PC-9 (cell line): ENCODE data around the gene EIF4A3. TPM values are rescaled to one million over a fixed set of nuclear protein-coding genes. Genes with fewer than 3 reads are reported as not detected.

Experiments
- BruUV-seq: library from RNA; stranded (reverse); fragments of 400-500 nt; replicated peaks from 2 replicates; lab custom pipeline; 2021; lab: Mats Ljungman, UMichigan
- CTCF ChIA-PET: fragments of 300-600 bp; sonication (Branson Sonifier 250); formaldehyde crosslinking; loops from one replicate; lab custom pipeline; 2022; ENCODE audit warnings: antibody characterized with exemption; lab: Charles Lee
- POLR2A ChIA-PET: fragments of 300-600 bp; sonication (Branson Sonifier 250); formaldehyde crosslinking; loops from one replicate; lab custom pipeline; 2022; ENCODE audit warnings: antibody characterized with exemption; ENCODE audit not compliant: unreplicated experiment; lab: Charles Lee
- DNase-seq, 2 experiments: peaks; one replicate each; pipeline versions ENCODE4 v3.0.0 to v3.0.0-alpha.2; 2015 to 2022; ENCODE audit warnings: mixed read lengths in 1 of 2
- H2AFZ ChIP-seq: fragments of 200-600 bp; sonication (generic); 2 replicates; pipeline ENCODE4 v1.8.1; 2017; ENCODE audit warnings: antibody characterized with exemption
- H3F3A ChIP-seq: fragments of 200-600 bp; sonication (generic); 2 replicates; pipeline ENCODE4 v1.8.1; 2017; ENCODE audit warnings: antibody characterized with exemption, mild to moderate bottlenecking, low read depth; ENCODE audit not compliant: insufficient read depth
- H3K27ac ChIP-seq: fragments of 200-600 bp; sonication (generic); 2 replicates; pipeline ENCODE4 v1.6.1; 2016; ENCODE audit warnings: mixed run types
- H3K27me3 ChIP-seq: fragments of 200-600 bp; sonication (generic); 2 replicates; pipeline ENCODE4 v1.6.1; 2016; ENCODE audit warnings: low read depth, mixed run types; ENCODE audit not compliant: insufficient read depth
- H3K36me3 ChIP-seq: fragments of 200-600 bp; sonication (generic); 2 replicates; pipeline ENCODE4 v1.6.1; 2016; ENCODE audit warnings: low read depth, mixed run types
- H3K4me1 ChIP-seq: fragments of 200-600 bp; sonication (generic); replicated peaks from 2 replicates; pipeline ENCODE4 v1.6.1; 2016; ENCODE audit warnings: mixed run types; ENCODE audit not compliant: insufficient read depth
- H3K4me2 ChIP-seq: fragments of 200-600 bp; sonication (generic); 2 replicates; pipeline ENCODE4 v1.6.1; 2017; ENCODE audit warnings: mixed run types
- H3K4me3 ChIP-seq: fragments of 200-600 bp; sonication (generic); 2 replicates; pipeline ENCODE4 v1.6.1; 2016; ENCODE audit warnings: mixed run types
- H3K79me2 ChIP-seq: fragments of 200-600 bp; sonication (generic); 2 replicates; pipeline ENCODE4 v1.6.1; 2017; ENCODE audit warnings: low read depth, mixed run types
- H3K9me2 ChIP-seq: fragments of 200-600 bp; sonication (generic); 2 replicates; pipeline ENCODE4 v1.8.1; 2017; ENCODE audit warnings: mild to moderate bottlenecking; ENCODE audit not compliant: insufficient read depth
- H3K9me3 ChIP-seq: fragments of 200-600 bp; sonication (generic); 2 replicates; pipeline ENCODE4 v1.8.1; 2016; ENCODE audit warnings: low read depth; ENCODE audit not compliant: insufficient read depth
- H4K20me1 ChIP-seq: fragments of 200-600 bp; sonication (generic); 2 replicates; pipeline ENCODE4 v1.8.1; 2017; ENCODE audit not compliant: insufficient read depth
- EZH2 ChIP-seq: fragments of 200-600 bp; sonication (generic); IDR thresholded peaks from 2 replicates; pipeline ENCODE4 v1.8.0; 2017; ENCODE audit warnings: antibody characterized with exemption, low read depth
- intact Hi-C: fragments of 100-400 bp; cut with micrococcal nuclease; formaldehyde crosslinking; loops from one replicate; pipeline ENCODE4 v1.10.0; 2022; ENCODE audit not compliant: unreplicated experiment
- total RNA-seq: library from RNA; stranded (reverse); gene quantifications from 2 replicates; pipeline ENCODE4 v1.2.3, GENCODE V29; 2021
- TF ChIP-seq, protein P1 (sequence below): fragments of 200-600 bp; sonication (generic); conservative IDR thresholded peaks from 2 replicates; pipeline ENCODE4 v1.6.1; 2017; ENCODE audit warnings: mixed run types, antibody characterized with exemption, mild to moderate bottlenecking, moderate library complexity

The EIF4A3 gene
- total RNA-seq, 1 experiment from 2014 or later: 114 TPM

- no peak overlapping the region for H2AFZ ChIP-seq
- peak in 1 of 2 experiments; percentile 59 for DNase-seq
- H3K27ac ChIP-seq: no peak overlapping the region
- no peaks in the 10 kb centered on the region for H3F3A ChIP-seq
- no peak overlapping the region for H3K4me3 ChIP-seq
- TF ChIP-seq, protein P1, sequence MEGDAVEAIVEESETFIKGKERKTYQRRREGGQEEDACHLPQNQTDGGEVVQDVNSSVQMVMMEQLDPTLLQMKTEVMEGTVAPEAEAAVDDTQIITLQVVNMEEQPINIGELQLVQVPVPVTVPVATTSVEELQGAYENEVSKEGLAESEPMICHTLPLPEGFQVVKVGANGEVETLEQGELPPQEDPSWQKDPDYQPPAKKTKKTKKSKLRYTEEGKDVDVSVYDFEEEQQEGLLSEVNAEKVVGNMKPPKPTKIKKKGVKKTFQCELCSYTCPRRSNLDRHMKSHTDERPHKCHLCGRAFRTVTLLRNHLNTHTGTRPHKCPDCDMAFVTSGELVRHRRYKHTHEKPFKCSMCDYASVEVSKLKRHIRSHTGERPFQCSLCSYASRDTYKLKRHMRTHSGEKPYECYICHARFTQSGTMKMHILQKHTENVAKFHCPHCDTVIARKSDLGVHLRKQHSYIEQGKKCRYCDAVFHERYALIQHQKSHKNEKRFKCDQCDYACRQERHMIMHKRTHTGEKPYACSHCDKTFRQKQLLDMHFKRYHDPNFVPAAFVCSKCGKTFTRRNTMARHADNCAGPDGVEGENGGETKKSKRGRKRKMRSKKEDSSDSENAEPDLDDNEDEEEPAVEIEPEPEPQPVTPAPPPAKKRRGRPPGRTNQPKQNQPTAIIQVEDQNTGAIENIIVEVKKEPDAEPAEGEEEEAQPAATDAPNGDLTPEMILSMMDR: no peak
- no peak for TF ChIP-seq EZH2
- H3K4me2 ChIP-seq: peak overlapping the region; percentile 34
- H3K9me3 ChIP-seq: no peaks in the 10 kb centered on the region
- H4K20me1 ChIP-seq: no peaks in the 10 kb centered on the region
- no peaks in the 10 kb centered on the region for H3K27me3 ChIP-seq
- no peaks in the 10 kb centered on the region for H3K9me2 ChIP-seq
- H3K4me1 ChIP-seq: no peaks in the 10 kb centered on the region
- BruUV-seq: no TSS peak
- intact Hi-C loops: no loop called here
- H3K36me3 ChIP-seq: no peaks in the 10 kb centered on the region
- ChIA-PET CTCF (interaction anchor here (0.6 to 1.1 kb wide), 2 partner anchors 41 to 181 kb away, joined by 3 to 4 read pairs; no protein-coding TSS in a partner anchor), POLR2A (interaction anchor here (0.6 kb wide), 2 partner anchors 12 to 1450 kb away, joined by 7 read pairs; no protein-coding TSS in a partner anchor)
- no peaks in the 10 kb centered on the region for H3K79me2 ChIP-seq
These were observed 40.6 kb upstream of the EIF4A3 start for GRCh38 chr17:80187515-80187941.

GRCh38 chr17:80187090-80187489 is 40.2 kb upstream of the EIF4A3 start:
- no peaks in the 10 kb centered on the region for H3K79me2 ChIP-seq
- no peaks in the 10 kb centered on the region for H3K9me2 ChIP-seq
- TF ChIP-seq, protein P1: no peak
- no peak for TF ChIP-seq EZH2
- H3K36me3 ChIP-seq: no peaks in the 10 kb centered on the region
- no peak for DNase-seq
- no peaks in the 10 kb centered on the region for H4K20me1 ChIP-seq
- H3K4me1 ChIP-seq: no peaks in the 10 kb centered on the region
- H3F3A ChIP-seq: no peaks in the 10 kb centered on the region
- H2AFZ ChIP-seq: no peak overlapping the region
- H3K4me2 ChIP-seq: peak overlapping the region; percentile 34
- H3K9me3 ChIP-seq: no peaks in the 10 kb centered on the region
- H3K27ac ChIP-seq: no peak overlapping the region
- no peak overlapping the region for H3K4me3 ChIP-seq
- intact Hi-C loops: no loop called here
- CTCF ChIA-PET: interaction anchor here (0.6 to 1.1 kb wide), 2 partner anchors 41 to 181 kb away, joined by 3 to 4 read pairs; no protein-coding TSS in a partner anchor
- no TSS peak for BruUV-seq
- no peaks in the 10 kb centered on the region for H3K27me3 ChIP-seq
- POLR2A ChIA-PET: interaction anchor here (0.6 kb wide), 2 partner anchors 12 to 1450 kb away, joined by 7 read pairs; no protein-coding TSS in a partner anchor

DNA sequence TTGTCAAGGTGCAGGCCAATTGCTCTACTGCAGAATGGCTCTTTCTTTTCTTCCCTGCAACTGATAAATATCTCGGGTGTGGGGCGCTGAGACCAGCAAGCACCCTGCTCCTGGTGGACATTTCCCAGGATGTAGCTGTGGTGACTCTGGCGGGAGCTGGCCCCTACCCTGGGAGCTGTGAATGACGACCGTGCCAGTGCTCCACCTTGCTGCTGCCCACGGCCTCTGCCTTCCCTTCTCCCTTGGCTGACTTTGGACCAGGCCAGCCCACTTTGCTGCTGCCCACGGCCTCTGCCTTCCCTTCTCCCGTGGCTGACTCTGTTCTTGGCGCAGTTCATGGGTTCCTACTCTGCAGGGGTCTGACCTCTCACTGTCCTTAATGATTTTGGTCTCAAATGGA is 39.0 kb upstream of the EIF4A3 start:
- Histone ChIP-seq H3K9me2 (no peaks in the 10 kb centered on the region), H3K79me2 (no peaks in the 10 kb centered on the region), H3K36me3 (no peaks in the 10 kb centered on the region), H3K27me3 (no peaks in the 10 kb centered on the region), H3K27ac (no peak overlapping the region), H3K4me3 (no peak overlapping the region), H2AFZ (no peak overlapping the region), H3K4me2 (no peak overlapping the region), H4K20me1 (no peaks in the 10 kb centered on the region), H3F3A (no peaks in the 10 kb centered on the region), H3K4me1 (no peaks in the 10 kb centered on the region), H3K9me3 (no peaks in the 10 kb centered on the region)
- POLR2A ChIA-PET: no interaction called here
- DNase-seq: no peak
- intact Hi-C loops: no loop called here
- TF ChIP-seq, protein P1: no peak
- TF ChIP-seq EZH2: no peak
- CTCF ChIA-PET: interaction anchor here (0.7 kb wide), 1 partner anchor 1227 kb away, joined by 5 read pairs; no protein-coding TSS in a partner anchor
- no TSS peak for BruUV-seq
